GM21367 (cell line): ENCODE results near the gene SDE2.
"Not testable (repeated sequence)": the region's sequence is repeated elsewhere in the genome, so short reads cannot be mapped to it uniquely, and the experiment has no call there.

ENCODE experiments used
- ATAC-seq: cut with Tn5 transposase; IDR thresholded peaks from one replicate; pipeline ENCODE4 v1.9.1; 2021; ENCODE audit not compliant: unreplicated experiment

Gene SDE2

GRCh38 chr1:226007126-226007892 lies 8.2 kb upstream of the SDE2 start:
- not testable (repeated sequence) for ATAC-seq

DNA sequence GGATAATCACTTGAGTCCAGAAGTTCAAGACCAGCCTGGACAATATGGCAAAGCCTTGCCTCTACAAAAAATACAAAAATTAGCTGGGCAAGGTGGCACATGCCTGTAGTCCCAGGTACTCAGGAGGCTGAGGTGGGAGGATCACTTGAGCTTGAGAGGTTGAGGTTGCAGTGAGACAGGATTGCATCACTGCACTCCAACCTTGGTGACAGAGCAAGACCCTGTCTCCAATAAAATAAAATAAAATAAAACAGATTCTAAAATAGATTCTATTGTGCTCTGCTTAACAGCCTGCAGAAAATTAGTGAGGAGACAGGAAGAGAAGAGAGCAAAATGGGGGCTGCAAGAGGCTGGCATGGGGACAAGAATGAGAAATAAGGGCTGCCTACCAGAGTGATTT lies 7.5 kb upstream of the SDE2 start:
- ATAC-seq = no peak

- no peak for ATAC-seq
Measured at GRCh38 chr1:226004396-226004795, 5.3 kb upstream of the SDE2 start.

DNA sequence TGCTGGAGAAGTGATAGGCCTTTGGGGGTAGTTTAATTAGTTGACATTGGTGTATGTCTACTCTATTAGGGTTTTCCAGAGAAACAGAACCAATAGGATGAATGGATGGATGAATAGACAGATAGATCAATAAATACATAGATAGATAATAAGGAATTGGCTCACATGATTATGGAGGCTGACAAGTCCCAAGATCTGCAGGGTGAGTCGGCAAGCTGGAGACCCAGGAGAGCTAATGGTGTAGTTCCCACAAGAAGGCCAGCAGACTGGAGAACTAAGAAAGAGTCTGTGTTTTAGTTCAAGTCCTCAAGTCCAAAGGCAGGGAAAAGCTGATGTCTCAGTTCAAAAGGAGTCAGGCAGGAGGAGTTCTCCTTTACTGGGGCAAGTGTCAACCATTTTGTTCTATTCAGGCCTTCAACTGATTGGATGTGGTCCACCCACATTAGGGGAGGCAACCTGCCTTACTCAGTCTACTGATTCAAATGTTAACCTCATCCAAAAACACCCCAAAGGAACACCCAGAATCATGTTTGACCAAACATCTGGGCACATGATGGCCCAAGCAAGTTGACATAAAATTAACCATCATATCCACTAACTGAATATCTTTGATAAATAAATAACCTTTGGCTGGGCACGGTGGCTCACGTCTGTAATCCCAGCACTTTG lies 4.5 kb upstream of the SDE2 start:
- ATAC-seq = no peak

- ATAC-seq = no peak
Measured at GRCh38 chr1:226002667-226003501, 3.7 kb upstream of the SDE2 start.

- ATAC-seq = peak; percentile 20
Measured at GRCh38 chr1:226001963-226002666, 3.0 kb upstream of the SDE2 start.

DNA sequence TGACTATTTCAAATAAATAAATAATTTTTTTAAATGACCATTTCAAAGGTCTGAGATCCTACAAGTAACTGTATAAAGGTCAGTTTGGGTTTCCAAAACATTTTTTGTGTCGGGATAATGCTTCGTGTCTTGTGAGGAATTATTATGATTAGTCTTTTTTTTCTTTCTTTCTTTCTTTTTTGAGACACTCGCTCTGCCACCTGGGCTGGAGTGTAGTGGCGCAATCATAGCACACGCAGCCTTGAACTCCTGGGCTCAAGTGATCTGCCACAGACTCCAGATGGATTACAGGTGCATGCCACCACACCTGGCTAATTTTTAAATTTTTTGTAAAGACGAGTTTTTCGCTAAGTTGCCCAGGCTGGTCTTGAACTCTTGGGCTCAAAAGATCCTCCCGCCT lies 1.9 kb upstream of the SDE2 start:
- no peak for ATAC-seq

- ATAC-seq = not testable (repeated sequence)
Measured at GRCh38 chr1:226000493-226001081, 1.4 kb upstream of the SDE2 start.

DNA sequence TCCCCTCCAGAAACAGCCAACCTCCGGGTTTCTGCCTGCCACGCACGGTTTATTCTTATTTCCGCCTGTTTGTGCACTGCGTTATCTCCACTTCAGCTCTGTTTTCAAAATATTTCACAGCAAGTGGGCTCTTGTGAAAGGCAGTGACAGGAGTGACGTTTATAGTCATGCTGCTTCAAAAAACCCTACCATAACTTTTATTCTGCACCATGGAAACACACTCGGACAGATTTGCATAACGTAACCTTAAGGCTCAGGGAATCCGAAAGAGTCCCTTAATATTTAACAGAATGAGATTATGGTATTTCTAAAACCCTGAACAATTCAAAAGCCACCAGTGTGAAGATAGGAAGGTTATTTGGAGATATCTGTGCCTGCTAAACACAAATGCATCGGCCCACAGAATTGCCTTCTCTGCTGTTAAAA lies 782 bp upstream of the SDE2 start:
- peak; percentile 30 for ATAC-seq

GRCh38 chr1:225998560-225999226 lies 450 bp downstream of the SDE2 start:
- ATAC-seq = peak; percentile 3

DNA sequence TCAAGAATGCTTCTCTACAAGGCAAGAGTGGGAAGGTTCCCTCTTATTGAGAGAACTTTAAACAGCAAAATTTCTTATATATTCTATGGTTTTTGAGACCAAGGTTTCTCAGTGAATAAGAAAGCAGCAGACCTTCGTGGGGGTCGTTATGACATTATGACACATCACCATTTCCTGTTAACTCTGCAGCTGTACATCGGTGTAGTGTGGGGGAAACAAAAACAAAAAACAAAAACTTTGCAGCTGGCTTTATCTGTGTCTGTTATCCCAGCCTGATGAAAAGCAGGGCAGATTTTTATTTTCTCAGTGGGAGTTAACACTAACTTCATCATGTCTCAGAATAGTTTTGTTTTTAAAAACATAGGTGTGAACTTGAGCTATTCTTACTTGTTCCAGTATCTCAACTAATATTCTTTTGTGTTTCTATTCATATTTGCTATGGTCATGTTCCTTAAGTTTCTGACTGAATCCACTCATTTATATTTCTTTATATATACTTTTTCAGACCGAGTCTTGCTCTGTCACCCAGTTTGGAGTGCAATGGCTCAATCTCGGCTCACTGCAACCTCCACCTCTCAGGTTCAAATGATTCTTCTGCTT lies 2.1 kb downstream of the SDE2 start:
- ATAC-seq = no peak

GRCh38 chr1:225995919-225996864 lies 3.0 kb downstream of the SDE2 start:
- ATAC-seq = no peak

DNA sequence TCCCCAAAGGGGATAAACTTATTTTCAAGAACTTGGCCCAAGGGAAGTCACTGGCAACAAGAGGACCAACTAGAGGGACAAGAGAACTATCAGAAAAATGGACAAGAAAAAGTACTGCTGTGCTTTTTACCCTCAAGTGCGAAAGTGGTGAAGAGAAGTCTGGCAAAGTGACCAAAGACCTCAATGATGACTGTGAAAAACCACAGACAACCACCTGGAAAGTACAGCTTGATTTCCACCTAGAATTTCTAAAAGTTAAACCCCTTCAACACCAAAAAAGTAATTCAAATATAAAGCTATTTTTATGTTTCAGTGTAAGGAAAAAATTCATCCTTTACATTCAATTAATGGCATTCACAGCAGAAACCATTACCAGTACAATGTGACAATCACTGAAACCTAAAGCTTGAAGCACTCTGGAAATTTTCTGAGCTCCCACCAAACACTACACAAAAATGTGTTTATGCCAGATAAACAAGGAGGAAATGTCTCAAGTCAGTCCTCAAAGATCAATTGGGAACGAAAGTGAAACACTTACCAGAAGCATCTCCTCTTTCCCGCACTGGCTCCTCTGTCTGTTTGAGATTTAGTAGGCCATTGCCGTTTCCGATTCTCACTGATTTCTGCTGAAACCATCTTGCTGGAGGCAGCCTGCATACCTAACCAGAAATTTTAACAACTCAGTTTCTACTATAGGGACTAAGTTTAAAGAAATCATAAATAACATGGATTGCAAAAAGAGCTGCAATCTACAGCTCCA lies 8.3 kb downstream of the SDE2 start:
- ATAC-seq = no peak

DNA sequence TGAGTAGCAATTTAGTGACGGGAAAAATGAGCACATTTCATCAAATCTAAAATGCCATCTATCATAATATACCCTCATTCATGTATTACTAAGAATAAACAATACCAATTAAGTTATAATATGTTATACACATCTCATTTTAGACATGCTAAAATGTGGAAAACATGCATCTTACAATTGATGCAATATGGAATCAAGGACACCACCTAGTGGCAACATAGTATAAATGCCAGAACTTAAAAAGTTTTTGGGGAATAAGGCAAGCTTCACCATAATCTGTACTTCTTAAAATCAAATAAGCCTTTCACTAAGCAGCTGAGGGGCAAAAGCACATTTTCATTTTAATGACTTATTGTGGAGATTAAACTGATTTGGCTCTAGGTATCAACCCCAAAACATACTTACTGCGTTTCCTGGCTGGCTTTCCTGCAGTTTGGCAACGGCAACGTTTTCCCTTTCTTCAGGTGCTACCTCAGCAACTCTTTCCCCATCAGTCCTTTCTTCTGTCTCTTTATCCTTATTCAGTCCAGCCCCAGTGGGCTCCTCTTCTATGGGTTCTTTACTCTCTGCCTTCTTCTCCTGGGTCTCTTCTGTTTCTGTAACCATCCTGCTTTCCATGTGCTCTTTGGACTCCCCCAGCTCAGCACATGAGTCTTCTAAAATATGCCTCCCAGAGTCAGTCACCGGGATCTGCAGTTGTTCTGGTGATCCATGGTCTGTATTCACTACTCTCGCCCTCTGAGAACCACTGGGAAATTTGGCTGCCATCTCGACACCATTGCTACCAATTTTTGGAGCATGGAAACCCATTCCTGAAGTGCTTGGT lies 11.4 kb downstream of the SDE2 start:
- no peak for ATAC-seq

DNA sequence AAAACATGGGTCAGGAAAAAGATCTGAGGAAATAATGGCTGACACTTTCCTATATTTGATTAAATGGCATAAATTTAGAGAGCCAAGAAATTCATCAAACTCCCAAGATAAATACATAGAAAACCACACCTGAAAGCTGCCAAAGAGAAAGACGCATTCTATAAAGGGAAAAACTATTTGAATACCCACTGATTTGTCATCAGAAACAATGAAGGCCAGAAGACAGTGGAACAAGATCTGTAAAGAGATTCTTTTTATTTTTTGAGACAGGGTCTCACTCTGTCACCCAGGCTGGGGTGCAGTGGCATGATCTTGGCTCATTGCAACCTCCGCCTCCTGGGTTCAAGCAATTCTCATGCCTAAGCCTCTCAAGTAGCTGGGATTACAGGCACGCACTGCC lies 17.4 kb downstream of the SDE2 start:
- no peak for ATAC-seq

DNA sequence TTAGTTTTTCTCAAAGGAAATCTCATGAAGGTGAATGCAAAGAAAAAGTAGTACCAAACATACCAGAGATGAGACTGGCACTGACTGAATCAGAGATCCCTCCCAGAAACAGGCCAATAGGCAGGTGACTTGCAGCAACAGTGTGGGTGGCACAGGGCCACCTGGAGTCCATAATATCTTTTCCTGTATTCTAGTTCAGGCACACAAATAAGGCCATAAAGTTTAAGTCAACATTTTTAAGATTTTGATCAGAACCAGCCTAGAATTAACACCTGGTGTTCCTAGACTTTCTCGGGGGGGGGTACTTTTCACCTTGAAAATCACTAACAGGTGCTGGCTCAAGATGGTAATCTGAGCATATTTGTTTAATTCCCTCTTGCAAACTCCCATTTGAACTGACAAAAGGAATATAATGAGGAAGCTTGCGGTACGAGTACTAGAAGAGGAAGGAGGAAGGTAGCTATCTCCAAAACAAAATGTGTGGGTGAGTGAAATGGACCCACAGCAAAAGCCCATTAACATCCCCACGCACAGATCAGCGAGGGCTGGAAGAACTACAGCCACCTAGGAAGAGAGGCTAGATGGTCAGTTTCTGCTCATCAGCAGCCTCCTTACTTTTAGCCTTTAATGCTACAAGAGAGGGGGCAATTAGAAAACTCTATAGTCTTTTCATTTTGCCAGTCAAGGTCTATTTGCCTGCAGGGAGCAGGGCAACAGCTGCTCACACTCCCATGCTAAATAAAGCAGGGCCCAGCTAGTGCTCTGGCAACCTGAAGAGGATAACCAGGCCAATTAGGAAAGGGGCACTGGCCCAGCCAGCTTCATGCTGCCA lies 18.9 kb downstream of the SDE2 start:
- ATAC-seq = no peak
